ACC112 (cell line): Measurements from ENCODE around the gene RASGRF2.
"Not testable (repeated sequence)": the region's sequence is repeated elsewhere in the genome, so short reads cannot be mapped to it uniquely, and the experiment has no call there.

Source experiments
- H2AFZ ChIP-seq: fragments of 200-600 bp; sonication (generic); one replicate; pipeline ENCODE4 v1.6.0; 2017; ENCODE audit warnings: antibody characterized with exemption, low read length; ENCODE audit not compliant: unreplicated experiment
- H3K27ac ChIP-seq: fragments of 200-600 bp; sonication (generic); 2 replicates; pipeline ENCODE4 v1.5.1; 2014; ENCODE audit warnings: low read depth, mild to moderate bottlenecking, antibody characterized with exemption, low read length, moderate library complexity
- H3K27me3 ChIP-seq: fragments of 200-600 bp; sonication (generic); 2 replicates; pipeline ENCODE4 v1.6.1; 2014; ENCODE audit warnings: mild to moderate bottlenecking, antibody characterized with exemption, low read length, moderate library complexity, mixed read lengths; ENCODE audit not compliant: insufficient read depth
- H3K36me3 ChIP-seq: fragments of 200-600 bp; sonication (generic); 2 replicates; pipeline ENCODE4 v1.6.1; 2016; ENCODE audit warnings: mild to moderate bottlenecking, antibody characterized with exemption, low read length, moderate library complexity, mixed read lengths; ENCODE audit not compliant: insufficient read depth
- H3K4me1 ChIP-seq: fragments of 200-600 bp; sonication (generic); one replicate; pipeline ENCODE4 v1.6.1; 2016; ENCODE audit warnings: low read length, mixed read lengths; ENCODE audit not compliant: insufficient read depth, unreplicated experiment, control insufficient read depth
- H3K4me3 ChIP-seq: fragments of 200-600 bp; sonication (generic); 2 replicates; pipeline ENCODE4 v1.5.1; 2014; ENCODE audit warnings: mild to moderate bottlenecking, low read depth, low read length
- H3K79me2 ChIP-seq: fragments of 200-600 bp; sonication (generic); one replicate; pipeline ENCODE4 v1.6.0; 2016; ENCODE audit warnings: low read length; ENCODE audit not compliant: control insufficient read depth, unreplicated experiment, insufficient read depth

Gene RASGRF2

GRCh38 chr5:81044868-81045267 lies 84.7 kb downstream of the RASGRF2 start:
- H3K27ac ChIP-seq = no peak overlapping the region
- H3K36me3 ChIP-seq = no peaks in the 10 kb centered on the region
- peaks cover 11% of the 10 kb centered on the region for H3K27me3 ChIP-seq
- no peak overlapping the region for H3K4me3 ChIP-seq
- H2AFZ ChIP-seq = no peak overlapping the region
- H3K4me1 ChIP-seq = peaks cover 7% of the 10 kb centered on the region
- H3K79me2 ChIP-seq = no peaks in the 10 kb centered on the region

GRCh38 chr5:81045389-81045807 lies 85.2 kb downstream of the RASGRF2 start:
- H3K4me1 ChIP-seq = peaks cover 7% of the 10 kb centered on the region
- H3K27me3 ChIP-seq = peaks cover 11% of the 10 kb centered on the region
- H3K79me2 ChIP-seq = no peaks in the 10 kb centered on the region
- H3K36me3 ChIP-seq = no peaks in the 10 kb centered on the region
- H2AFZ ChIP-seq = no peak overlapping the region
- no peak overlapping the region for H3K4me3 ChIP-seq
- no peak overlapping the region for H3K27ac ChIP-seq

GRCh38 chr5:81046041-81046440 lies 85.9 kb downstream of the RASGRF2 start:
- no peak overlapping the region for H3K4me3 ChIP-seq
- no peak overlapping the region for H2AFZ ChIP-seq
- peaks cover 11% of the 10 kb centered on the region for H3K27me3 ChIP-seq
- no peaks in the 10 kb centered on the region for H3K36me3 ChIP-seq
- no peaks in the 10 kb centered on the region for H3K79me2 ChIP-seq
- no peak overlapping the region for H3K27ac ChIP-seq
- H3K4me1 ChIP-seq = peaks cover 7% of the 10 kb centered on the region

- no peak overlapping the region for H2AFZ ChIP-seq
- H3K36me3 ChIP-seq = no peaks in the 10 kb centered on the region
- H3K27me3 ChIP-seq = peaks cover 17% of the 10 kb centered on the region
- no peak overlapping the region for H3K4me3 ChIP-seq
- no peaks in the 10 kb centered on the region for H3K4me1 ChIP-seq
- no peaks in the 10 kb centered on the region for H3K79me2 ChIP-seq
- no peak overlapping the region for H3K27ac ChIP-seq
These were observed 92.2 kb downstream of the RASGRF2 start for GRCh38 chr5:81052325-81052724.

GRCh38 chr5:81053282-81053681 lies 93.1 kb downstream of the RASGRF2 start:
- H3K4me3 ChIP-seq, H3K4me1 ChIP-seq, H3K79me2 ChIP-seq, H3K36me3 ChIP-seq, H2AFZ ChIP-seq, H3K27ac ChIP-seq: not testable (repeated sequence)
- H3K27me3 ChIP-seq = peaks cover 17% of the 10 kb centered on the region

- H3K79me2 ChIP-seq = no peaks in the 10 kb centered on the region
- H3K27ac ChIP-seq = no peak overlapping the region
- no peak overlapping the region for H2AFZ ChIP-seq
These were observed 98.0 kb downstream of the RASGRF2 start for GRCh38 chr5:81058121-81058520.

GRCh38 chr5:81065492-81065891 lies 105.3 kb downstream of the RASGRF2 start:
- Histone ChIP-seq H3K4me1 (no peaks in the 10 kb centered on the region), H3K27me3 (0 out of 2 replicates have a peak, but pooled peaks cover 3% of the 10 kb centered on the region)

More at GRCh38 chr5:81058121-81058520, 98.0 kb downstream of the RASGRF2 start:
- Histone ChIP-seq H3K36me3 (no peaks in the 10 kb centered on the region), H3K27me3 (no peaks in the 10 kb centered on the region), H3K4me3 (no peak overlapping the region), H3K4me1 (no peaks in the 10 kb centered on the region)

GRCh38 chr5:81066102-81066501 lies 105.9 kb downstream of the RASGRF2 start:
- Histone ChIP-seq H3K27me3 (0 out of 2 replicates have a peak, but pooled peaks cover 3% of the 10 kb centered on the region), H3K79me2 (no peaks in the 10 kb centered on the region), H2AFZ (no peak overlapping the region), H3K4me1 (no peaks in the 10 kb centered on the region), H3K4me3 (no peak overlapping the region), H3K27ac (no peak overlapping the region), H3K36me3 (no peaks in the 10 kb centered on the region)

More at GRCh38 chr5:81065492-81065891, 105.3 kb downstream of the RASGRF2 start:
- Histone ChIP-seq H2AFZ (no peak overlapping the region), H3K79me2 (no peaks in the 10 kb centered on the region), H3K27ac (no peak overlapping the region), H3K4me3 (no peak overlapping the region), H3K36me3 (no peaks in the 10 kb centered on the region)

- H3K4me3 ChIP-seq = no peak overlapping the region
- no peak overlapping the region for H2AFZ ChIP-seq
- H3K79me2 ChIP-seq = no peaks in the 10 kb centered on the region
- H3K27ac ChIP-seq = no peak overlapping the region
- H3K36me3 ChIP-seq = no peaks in the 10 kb centered on the region
- no peaks in the 10 kb centered on the region for H3K4me1 ChIP-seq
- 0 out of 2 replicates have a peak, but pooled peaks cover 3% of the 10 kb centered on the region for H3K27me3 ChIP-seq
These were observed 107.2 kb downstream of the RASGRF2 start for GRCh38 chr5:81067406-81067805.

- H3K4me3 ChIP-seq = no peak overlapping the region
- no peak overlapping the region for H2AFZ ChIP-seq
- no peaks in the 10 kb centered on the region for H3K36me3 ChIP-seq
- 0 out of 2 replicates have a peak, but pooled peaks cover 3% of the 10 kb centered on the region for H3K27me3 ChIP-seq
- H3K4me1 ChIP-seq = no peaks in the 10 kb centered on the region
- no peak overlapping the region for H3K27ac ChIP-seq
- no peaks in the 10 kb centered on the region for H3K79me2 ChIP-seq
These were observed 107.9 kb downstream of the RASGRF2 start for GRCh38 chr5:81068063-81068462.

GRCh38 chr5:81068635-81069034 lies 108.5 kb downstream of the RASGRF2 start:
- Histone ChIP-seq H3K79me2 (no peaks in the 10 kb centered on the region), H2AFZ (no peak overlapping the region), H3K27me3 (0 out of 2 replicates have a peak, but pooled peaks cover 3% of the 10 kb centered on the region), H3K4me1 (no peaks in the 10 kb centered on the region), H3K36me3 (no peaks in the 10 kb centered on the region), H3K4me3 (no peak overlapping the region), H3K27ac (no peak overlapping the region)
